Neuronal stem cell (in vitro differentiated cells): Measurements from ENCODE around the gene ZMAT5.

Experiments
- DNase-seq: peaks from one replicate; pipeline ENCODE4 v3.0.0-alpha.2; 2013; ENCODE audit warnings: low spot score
- H2AFZ ChIP-seq: one replicate; pipeline ENCODE4 v1.6.1; 2013; ENCODE audit warnings: mild to moderate bottlenecking, low read length, inconsistent platforms
- H2AK5ac ChIP-seq: 2 replicates; pipeline ENCODE4 v1.6.1; 2013; ENCODE audit warnings: low read depth, mild to moderate bottlenecking, inconsistent platforms, low read length, moderate library complexity, mixed read lengths
- H2BK120ac ChIP-seq: 2 replicates; pipeline ENCODE4 v1.6.1; 2013; ENCODE audit warnings: low read depth, mild to moderate bottlenecking, inconsistent platforms, low read length, moderate library complexity, mixed read lengths
- H2BK12ac ChIP-seq: one replicate; pipeline ENCODE4 v1.6.1; 2013; ENCODE audit warnings: low read length, inconsistent platforms
- H2BK15ac ChIP-seq: 2 replicates; pipeline ENCODE4 v1.6.1; 2013; ENCODE audit warnings: mild to moderate bottlenecking, low read length, inconsistent platforms, mixed read lengths
- H2BK5ac ChIP-seq: one replicate; pipeline ENCODE4 v1.6.1; 2013; ENCODE audit warnings: inconsistent platforms, mild to moderate bottlenecking, low read length, moderate library complexity
- H3K14ac ChIP-seq: one replicate; pipeline ENCODE4 v1.6.1; 2013; ENCODE audit warnings: low read length, inconsistent platforms
- H3K18ac ChIP-seq: 2 replicates; pipeline ENCODE4 v1.6.1; 2013; ENCODE audit warnings: low read length, inconsistent platforms
- H3K23ac ChIP-seq: 2 replicates; pipeline ENCODE4 v1.6.1; 2013; ENCODE audit warnings: low read depth, mild to moderate bottlenecking, mixed read lengths, low read length, inconsistent platforms; ENCODE audit not compliant: poor library complexity
- H3K27ac ChIP-seq: replicated peaks from 3 replicates; pipeline ENCODE4 v1.5.1; 2013; ENCODE audit warnings: low read length, inconsistent platforms
- H3K27me3 ChIP-seq, 3 experiments: 2 replicates each; pipeline ENCODE4 v1.6.1; 2013; ENCODE audit warnings: low read length in 3 of 3, mild to moderate bottlenecking in 2 of 3, inconsistent platforms in 1 of 3, low read depth in 1 of 3, mixed read lengths in 1 of 3, moderate library complexity in 1 of 3; ENCODE audit not compliant: control insufficient read depth in 3 of 3, insufficient read depth in 3 of 3
- H3K36me3 ChIP-seq, 2 donors: replicated peaks in 1 of 2; 2 replicates each; pipeline ENCODE4 v1.6.1; 2013; ENCODE audit warnings: low read length in 2 of 2; ENCODE audit not compliant: control insufficient read depth in 2 of 2, insufficient read depth in 2 of 2
- H3K4ac ChIP-seq: 2 replicates; pipeline ENCODE4 v1.6.1; 2013; ENCODE audit warnings: inconsistent platforms, mild to moderate bottlenecking, low read length, moderate library complexity
- H3K4me1 ChIP-seq, 2 donors: 1 replicate in 1 of 2; 2 replicates in 1 of 2; pipeline ENCODE4 v1.6.1; 2013; ENCODE audit warnings: low read length in 2 of 2, low read depth in 1 of 2; ENCODE audit not compliant: control insufficient read depth in 2 of 2, insufficient read depth in 1 of 2
- H3K4me2 ChIP-seq: one replicate; pipeline ENCODE4 v1.6.1; 2013; ENCODE audit warnings: mild to moderate bottlenecking, low read length, inconsistent platforms; ENCODE audit not compliant: insufficient read depth, poor library complexity, severe bottlenecking
- H3K4me3 ChIP-seq, 2 donors: 2 replicates each; pipeline ENCODE4 v1.5.1; 2013; ENCODE audit warnings: low read length in 2 of 2, mild to moderate bottlenecking in 2 of 2, inconsistent platforms in 1 of 2, moderate library complexity in 1 of 2
- H3K79me1 ChIP-seq: one replicate; pipeline ENCODE4 v1.6.1; 2013; ENCODE audit warnings: low read depth, mild to moderate bottlenecking, inconsistent platforms, low read length, moderate library complexity
- H3K9ac ChIP-seq: one replicate; pipeline ENCODE4 v1.6.1; 2013; ENCODE audit warnings: mild to moderate bottlenecking, low read depth, low read length, inconsistent platforms; ENCODE audit not compliant: poor library complexity
- H3K9me3 ChIP-seq, 2 donors: replicated peaks in 1 of 2; 2 replicates each; pipeline versions ENCODE3 to v1.6.1; 2013; ENCODE audit warnings: low read length in 2 of 2, mild to moderate bottlenecking in 2 of 2, inconsistent platforms in 1 of 2, low read depth in 1 of 2, mixed read lengths in 1 of 2, moderate library complexity in 1 of 2; ENCODE audit not compliant: control insufficient read depth in 2 of 2, insufficient read depth in 1 of 2
- H4K8ac ChIP-seq: one replicate; pipeline ENCODE4 v1.6.1; 2013; ENCODE audit warnings: low read depth, mild to moderate bottlenecking, inconsistent platforms, low read length, moderate library complexity
- H4K91ac ChIP-seq: one replicate; pipeline ENCODE4 v1.6.1; 2013; ENCODE audit warnings: low read length, low read depth, mild to moderate bottlenecking, inconsistent platforms; ENCODE audit not compliant: poor library complexity
- WGBS, 2 donors: extraction: QIAGEN DNeasy Blood & Tissue Kit; methylation state at CpG; one replicate each; pipeline ENCODE4 v1.1.7; 2013; ENCODE audit warnings: missing lambda C conversion rate in 2 of 2, mixed read lengths in 1 of 2; ENCODE audit not compliant: insufficient read length in 2 of 2, insufficient replicate concordance in 1 of 2; ENCODE audit errors: extremely low coverage in 2 of 2; 5-methylcytosine and 5-hydroxymethylcytosine counted together

ZMAT5 gene

GRCh38 chr22:29798318-29798717 lies 31.5 kb upstream of the ZMAT5 start:
- Histone ChIP-seq H3K27me3 (no peaks in the 10 kb centered on the region), H3K4me1 (peaks cover 0 to 10% of the 10 kb centered on the region in 2 donors), H3K4ac (no peak overlapping the region), H3K9ac (no peak overlapping the region), H3K79me1 (no peaks in the 10 kb centered on the region), H2BK12ac (no peak overlapping the region), H4K91ac (no peak overlapping the region), H4K8ac (no peak overlapping the region), H2AFZ (no peak overlapping the region), H3K4me3 (no peak overlapping the region), H3K18ac (no peak overlapping the region), H2BK120ac (no peak overlapping the region), H3K23ac (no peak overlapping the region), H3K36me3 (peaks cover 11 to 87% of the 10 kb centered on the region in 2 donors), H2AK5ac (no peak overlapping the region), H3K9me3 (no peaks in the 10 kb centered on the region), H3K27ac (no peak overlapping the region), H3K14ac (no peak overlapping the region), H2BK5ac (no peak overlapping the region), H2BK15ac (no peak overlapping the region), H3K4me2 (no peak overlapping the region)
- WGBS, 2 donors: no CpG with 5 or more reads among the region's 6 CpGs
- DNase-seq: no peak

- Histone ChIP-seq H3K23ac (no peak overlapping the region), H3K14ac (no peak overlapping the region), H3K4me1 (peaks cover 0 to 10% of the 10 kb centered on the region in 2 donors), H3K36me3 (peaks cover 14 to 89% of the 10 kb centered on the region in 2 donors), H4K91ac (no peak overlapping the region), H3K27ac (no peak overlapping the region), H3K4me3 (no peak overlapping the region), H3K9ac (no peak overlapping the region), H2BK120ac (no peak overlapping the region), H4K8ac (no peak overlapping the region), H2BK5ac (no peak overlapping the region), H3K27me3 (no peaks in the 10 kb centered on the region), H2AFZ (no peak overlapping the region), H2AK5ac (no peak overlapping the region), H3K79me1 (no peaks in the 10 kb centered on the region), H3K4me2 (no peak overlapping the region), H2BK15ac (no peak overlapping the region), H3K9me3 (no peaks in the 10 kb centered on the region), H3K18ac (no peak overlapping the region), H3K4ac (no peak overlapping the region), H2BK12ac (no peak overlapping the region)
- DNase-seq: no peak
- no CpG with 5 or more reads among the region's 3 CpGs for WGBS, 2 donors
Measured at GRCh38 chr22:29797351-29797750, 30.5 kb upstream of the ZMAT5 start.

- H4K91ac ChIP-seq: no peak overlapping the region
- H3K79me1 ChIP-seq: no peaks in the 10 kb centered on the region
- no CpG with 5 or more reads among the region's 5 CpGs for WGBS, 2 donors
- no peak overlapping the region for H3K4me2 ChIP-seq
- H3K4me3 ChIP-seq: no peak overlapping the region
- H4K8ac ChIP-seq: no peak overlapping the region
- H3K36me3 ChIP-seq: peaks cover 12 to 87% of the 10 kb centered on the region in 2 donors
- H2BK120ac ChIP-seq: no peak overlapping the region
- H3K23ac ChIP-seq: no peak overlapping the region
- no peak for DNase-seq
- no peaks in the 10 kb centered on the region for H3K9me3 ChIP-seq
- no peak overlapping the region for H3K27ac ChIP-seq
- H3K9ac ChIP-seq: no peak overlapping the region
- H3K18ac ChIP-seq: no peak overlapping the region
- H3K27me3 ChIP-seq: no peaks in the 10 kb centered on the region
- no peak overlapping the region for H2AFZ ChIP-seq
- H3K14ac ChIP-seq: no peak overlapping the region
- no peak overlapping the region for H2BK5ac ChIP-seq
- no peak overlapping the region for H2BK12ac ChIP-seq
- no peak overlapping the region for H2AK5ac ChIP-seq
- no peak overlapping the region for H3K4ac ChIP-seq
- H2BK15ac ChIP-seq: no peak overlapping the region
- H3K4me1 ChIP-seq: peaks cover 0 to under 1% of the 10 kb centered on the region in 2 donors
Measured at GRCh38 chr22:29795663-29796062, 28.9 kb upstream of the ZMAT5 start.

- no peak for DNase-seq
- no peak overlapping the region for H2AFZ ChIP-seq
- H3K4me1 ChIP-seq: no peaks in the 10 kb centered on the region
- no peak overlapping the region for H3K9ac ChIP-seq
- H3K4ac ChIP-seq: no peak overlapping the region
- H2BK5ac ChIP-seq: no peak overlapping the region
- H2BK120ac ChIP-seq: no peak overlapping the region
- no CpG with 5 or more reads among the region's 17 CpGs for WGBS, 2 donors
- no peak overlapping the region for H3K27ac ChIP-seq
- no peak overlapping the region for H2BK12ac ChIP-seq
- peak overlapping the region; percentile 25 for H3K18ac ChIP-seq
- H3K4me2 ChIP-seq: no peak overlapping the region
- H4K91ac ChIP-seq: no peak overlapping the region
- peaks cover 21 to 87% of the 10 kb centered on the region in 2 donors for H3K36me3 ChIP-seq
- no peak overlapping the region for H2BK15ac ChIP-seq
- H3K27me3 ChIP-seq: no peaks in the 10 kb centered on the region
- H3K14ac ChIP-seq: no peak overlapping the region
- no peak overlapping the region for H3K4me3 ChIP-seq
- H4K8ac ChIP-seq: no peak overlapping the region
- no peak overlapping the region for H3K23ac ChIP-seq
- no peak overlapping the region for H2AK5ac ChIP-seq
- H3K79me1 ChIP-seq: peaks cover 2% of the 10 kb centered on the region
- no peaks in the 10 kb centered on the region for H3K9me3 ChIP-seq
Measured at GRCh38 chr22:29793396-29793795, 26.6 kb upstream of the ZMAT5 start.
